NCI-H1092 treated with DMSO at 0.1 percent for 48 hours (cell line): ENCODE data around the gene MKLN1.

Source experiments
- DNase-seq: peaks from one replicate; lab custom pipeline; 2025; lab: John Stamatoyannopoulos, UW

Gene MKLN1

GRCh38 chr7:131354390-131354789, 26.7 kb downstream of the MKLN1 start:
- no peak for DNase-seq

DNA sequence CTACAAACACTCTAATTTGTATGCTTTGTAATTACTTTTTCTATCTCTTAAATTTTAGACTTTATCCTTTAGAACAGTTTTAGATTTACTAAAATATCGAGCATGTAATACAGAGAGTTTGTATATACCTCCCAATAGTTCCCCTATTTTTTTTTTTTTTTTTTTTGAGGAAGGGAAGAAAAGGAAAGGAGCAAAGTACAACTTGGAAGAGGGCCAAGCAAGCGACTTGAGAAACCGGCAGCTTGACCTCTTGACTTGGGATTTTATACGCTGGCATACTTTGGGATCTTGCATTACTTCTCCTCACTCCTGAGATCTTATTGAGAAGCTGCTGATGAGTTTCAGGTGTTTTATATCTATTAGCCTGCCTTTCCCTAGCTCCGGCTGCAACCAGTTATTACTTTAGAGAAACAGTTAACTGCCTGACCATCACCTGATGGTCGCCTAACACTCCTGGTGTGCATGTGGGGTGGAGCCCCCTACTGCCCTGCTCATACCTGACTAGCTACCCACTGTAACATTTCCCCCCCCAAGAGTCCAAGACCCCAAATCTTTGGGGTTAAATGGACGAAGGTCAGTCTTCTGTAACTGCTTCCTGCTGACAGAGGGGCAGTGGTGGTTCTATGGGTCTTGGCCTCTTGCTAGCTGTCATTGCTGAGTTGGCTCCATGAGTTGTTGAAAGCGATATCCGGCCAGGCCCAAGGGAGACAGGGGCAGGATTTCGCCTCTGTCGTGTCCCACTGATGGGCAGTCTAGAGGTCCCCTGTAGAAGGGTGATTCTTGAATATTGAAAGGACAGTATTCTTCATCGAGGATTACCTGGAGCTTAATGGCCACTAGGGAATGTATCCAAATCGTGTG, 28.5 kb downstream of the MKLN1 start:
- DNase-seq = no peak

DNA sequence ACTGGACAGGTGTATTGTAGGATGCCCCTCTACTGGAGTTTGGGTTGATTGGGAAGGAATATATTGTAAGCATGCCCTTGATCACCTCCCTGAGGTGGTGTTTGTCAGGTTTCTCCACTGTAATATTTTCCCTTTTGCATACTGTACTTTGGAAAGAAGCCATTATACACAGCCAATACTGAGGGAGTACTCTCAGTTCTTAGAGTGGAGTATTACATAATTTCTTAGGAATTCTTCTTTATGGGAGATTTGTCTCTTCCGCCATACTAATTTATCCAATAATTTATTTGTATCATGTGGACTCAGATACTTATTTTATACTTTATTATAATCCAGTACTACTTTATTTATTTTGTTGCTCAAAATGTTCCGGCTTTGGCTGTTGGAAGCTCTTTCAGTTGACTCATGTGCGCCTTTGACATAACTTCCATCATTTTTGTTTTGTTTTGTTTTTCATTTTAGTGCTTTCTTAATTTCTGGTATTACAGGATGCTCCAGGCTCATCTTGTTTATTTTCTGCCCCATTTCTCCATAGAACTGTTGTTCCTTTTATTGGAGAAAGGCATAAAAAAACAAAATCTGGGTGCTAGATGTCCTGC, 29.7 kb downstream of the MKLN1 start:
- no peak for DNase-seq

DNA sequence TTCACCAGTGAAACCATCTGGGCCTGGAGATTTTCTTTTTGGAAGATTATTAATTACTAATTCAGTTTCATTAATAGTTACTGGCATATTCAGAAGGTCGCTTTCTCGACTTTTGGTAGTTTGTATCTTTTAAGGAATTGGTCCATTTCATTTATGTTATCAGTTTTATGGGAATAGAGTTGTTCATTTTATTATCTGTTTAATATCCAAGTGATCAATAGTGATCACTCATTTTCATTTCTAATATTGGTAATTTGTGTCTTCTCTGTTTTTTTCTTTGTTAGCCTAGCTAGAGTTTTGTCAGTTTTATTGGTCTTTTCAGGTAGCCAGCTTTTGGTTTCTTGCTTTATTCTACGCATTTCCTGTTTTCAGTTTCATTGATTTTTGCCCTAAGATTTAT, 31.0 kb downstream of the MKLN1 start:
- no peak for DNase-seq

DNA sequence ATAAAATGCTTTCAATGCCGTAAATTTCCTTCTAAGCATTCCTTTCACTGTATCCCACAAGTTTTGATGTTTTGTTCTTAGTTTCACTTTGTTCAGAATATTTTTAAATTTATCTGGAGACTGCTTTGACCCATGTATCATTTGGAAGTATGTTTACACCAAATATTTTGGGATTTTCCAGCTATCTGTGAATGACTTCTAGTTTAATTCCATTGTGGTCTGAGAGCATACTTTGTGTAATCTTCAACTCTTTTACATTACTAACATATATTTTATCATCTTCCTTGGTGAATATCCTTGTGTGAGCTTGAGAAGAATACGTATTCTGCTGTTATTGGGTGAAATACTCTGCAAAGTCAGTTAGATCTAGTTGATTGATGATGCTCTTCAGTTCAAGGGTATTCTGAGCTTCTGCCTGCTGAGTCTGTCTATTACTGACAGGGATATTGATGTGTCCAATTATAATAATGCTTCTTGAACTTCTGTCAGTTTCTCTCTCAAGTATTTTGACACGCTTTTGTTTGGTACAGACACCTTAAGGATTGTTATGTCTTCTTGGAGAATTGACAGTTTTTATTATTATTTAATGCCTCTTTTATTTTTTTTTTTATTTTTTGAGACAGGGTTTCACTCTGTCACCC, 31.6 kb downstream of the MKLN1 start:
- DNase-seq = no peak

- no peak for DNase-seq
These were observed 36.0 kb downstream of the MKLN1 start for GRCh38 chr7:131363719-131364118.

DNA sequence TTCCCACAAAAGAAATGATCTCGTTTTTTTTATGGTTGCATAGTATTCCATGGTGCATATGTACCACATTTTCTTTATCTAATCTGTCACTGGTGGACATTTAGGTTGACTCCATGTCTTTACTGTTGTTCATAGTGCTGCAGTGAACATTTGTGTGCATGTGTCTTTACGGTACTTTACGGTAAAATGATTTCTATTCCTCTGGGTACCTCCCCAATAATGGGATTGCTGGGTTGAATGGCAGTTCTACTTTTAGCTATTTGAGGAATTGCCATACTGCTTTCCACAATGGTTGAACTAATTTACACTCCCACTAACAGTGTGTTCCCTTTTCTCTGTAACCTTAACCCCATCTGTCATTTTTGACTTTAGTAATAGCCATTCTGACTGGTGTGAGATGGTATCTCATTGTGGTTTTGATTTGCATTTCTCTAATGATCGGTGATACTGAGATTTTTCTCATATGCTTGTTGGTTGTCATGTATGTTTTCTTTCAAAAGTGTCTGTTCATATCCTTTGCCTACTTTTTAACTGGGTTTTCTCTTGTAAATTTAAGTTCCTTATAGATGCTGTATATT, 37.2 kb downstream of the MKLN1 start:
- DNase-seq = no peak

DNA sequence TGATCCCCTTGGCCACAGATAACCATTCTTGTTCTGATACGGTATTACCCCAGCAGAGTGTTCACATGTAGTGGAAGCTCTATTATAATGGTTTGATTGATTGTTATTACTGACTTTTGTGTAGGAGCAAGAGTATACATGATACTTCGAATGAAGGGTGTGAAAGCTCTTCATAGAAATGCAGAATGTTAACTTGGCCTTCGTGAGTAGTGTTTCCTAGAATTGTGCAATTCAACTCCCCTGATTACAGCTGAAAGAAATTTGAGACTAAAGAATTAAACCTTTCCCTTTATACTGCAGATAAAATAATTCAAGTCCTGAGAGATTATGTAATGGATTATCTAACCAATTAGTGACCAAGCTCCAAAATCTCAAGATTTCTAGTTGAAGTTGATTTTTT, 38.2 kb downstream of the MKLN1 start:
- no peak for DNase-seq

DNA sequence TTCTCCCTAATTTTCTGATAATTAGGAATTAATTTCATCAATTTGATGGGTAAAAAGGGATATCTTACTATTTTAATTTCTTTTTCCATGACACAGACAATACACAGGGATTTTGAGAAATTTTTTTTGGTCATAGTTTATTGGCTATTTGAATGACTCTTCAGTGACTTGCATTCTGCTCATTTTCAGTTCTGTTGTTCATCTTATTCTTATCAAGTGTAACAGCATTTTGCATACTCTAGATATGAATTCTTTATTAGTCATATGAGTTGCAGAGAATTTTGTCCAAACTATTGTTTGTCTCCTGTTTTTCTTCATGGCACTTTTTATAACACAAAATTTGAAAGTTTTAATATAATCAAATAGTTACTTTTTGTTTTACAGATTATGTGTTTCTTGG, 41.7 kb downstream of the MKLN1 start:
- no peak for DNase-seq

GRCh38 chr7:131370523-131370968, 42.9 kb downstream of the MKLN1 start:
- DNase-seq = no peak

- no peak for DNase-seq
These were observed 43.7 kb downstream of the MKLN1 start for GRCh38 chr7:131371411-131371810.

- DNase-seq = no peak
These were observed 44.9 kb downstream of the MKLN1 start for GRCh38 chr7:131372554-131372953.

- no peak for DNase-seq
These were observed 47.1 kb downstream of the MKLN1 start for GRCh38 chr7:131374821-131375220.

- DNase-seq = no peak
These were observed 53.6 kb downstream of the MKLN1 start for GRCh38 chr7:131381069-131381838.

- no peak for DNase-seq
These were observed 56.0 kb downstream of the MKLN1 start for GRCh38 chr7:131383417-131384285.

DNA sequence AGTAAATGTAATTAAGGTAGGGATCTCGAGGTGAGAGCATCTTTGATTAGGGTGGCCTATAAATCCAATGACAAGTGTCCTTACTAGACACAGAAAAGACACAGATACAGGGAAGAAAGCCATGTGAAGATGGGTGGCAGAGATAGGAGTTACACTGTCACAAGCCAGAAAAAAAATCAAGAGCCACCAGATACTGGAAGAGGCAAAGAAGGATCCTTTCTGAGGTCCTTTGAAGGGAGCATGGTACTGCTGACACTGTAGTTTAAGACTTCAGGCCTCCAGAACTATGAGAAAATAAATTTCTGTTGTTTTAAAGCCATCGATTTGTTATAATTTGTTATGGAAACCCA, 56.6 kb downstream of the MKLN1 start:
- DNase-seq = no peak

DNA sequence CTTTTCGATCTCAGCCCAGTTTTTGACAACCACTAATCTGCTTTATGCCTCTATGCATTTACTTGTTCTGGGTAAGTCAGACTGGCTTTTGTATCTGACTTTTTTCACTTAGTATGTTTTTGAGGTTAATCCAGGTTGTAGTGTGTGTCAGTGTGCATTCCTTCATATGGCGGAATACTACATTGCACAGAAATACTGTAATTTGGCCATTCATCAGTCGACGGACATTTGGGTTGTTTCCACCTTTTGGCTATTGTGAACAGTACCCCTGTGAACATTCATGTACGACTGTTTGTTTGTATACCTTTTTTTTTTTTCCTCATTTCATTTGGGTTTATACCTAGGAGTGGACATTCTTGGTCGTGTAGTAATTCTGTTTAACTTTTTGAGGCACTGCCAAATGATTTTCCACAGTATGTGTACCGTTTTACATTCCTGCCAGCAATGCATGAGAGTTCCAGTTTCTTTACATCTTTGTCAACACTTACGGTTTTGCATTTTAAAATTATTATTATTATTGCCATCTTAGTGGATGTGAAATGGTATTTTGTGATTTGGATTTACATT, 57.4 kb downstream of the MKLN1 start:
- DNase-seq = no peak

- no peak for DNase-seq
These were observed 60.5 kb downstream of the MKLN1 start for GRCh38 chr7:131388126-131388525.

- no peak for DNase-seq
These were observed 62.6 kb downstream of the MKLN1 start for GRCh38 chr7:131390275-131390674.

- DNase-seq = no peak
These were observed 63.5 kb downstream of the MKLN1 start for GRCh38 chr7:131391145-131391544.

DNA sequence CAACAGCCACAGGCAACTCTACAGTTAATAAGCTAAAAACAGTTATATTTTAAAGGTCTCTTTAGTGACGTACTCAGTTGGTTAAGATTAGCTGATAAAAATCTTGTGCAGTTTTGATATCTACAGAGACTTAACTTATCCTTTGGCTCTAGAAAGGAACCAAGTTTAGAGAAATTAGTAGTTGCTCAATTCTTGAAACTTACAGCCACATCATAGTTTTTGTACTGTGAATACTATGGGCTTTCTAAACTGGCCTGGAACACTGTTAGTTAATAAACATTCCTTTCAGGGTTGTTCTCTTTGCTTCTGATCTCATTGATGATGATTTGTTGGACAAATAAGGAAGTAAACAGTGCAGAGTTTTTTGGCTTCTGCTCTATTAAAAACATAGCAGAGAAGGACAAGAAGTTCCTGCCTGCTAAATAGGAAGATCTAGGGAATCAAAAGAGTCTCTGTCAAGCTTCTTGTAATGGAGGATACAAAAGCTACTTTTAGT, 73.1 kb downstream of the MKLN1 start:
- DNase-seq = no peak
